Cardiac ventricle fibroblast (primary cell): ENCODE measurements around the gene BMP8B. TPM values are rescaled to one million over a fixed set of nuclear protein-coding genes. Genes with fewer than 3 reads are reported as not detected.

Source experiments
- total RNA-seq: library from RNA; depleted of rRNA; stranded (reverse); fragments of >200 nt; gene quantifications from 2 replicates; pipeline ENCODE4 v1.2.3, GENCODE V29; 2015

The BMP8B gene, protein sequence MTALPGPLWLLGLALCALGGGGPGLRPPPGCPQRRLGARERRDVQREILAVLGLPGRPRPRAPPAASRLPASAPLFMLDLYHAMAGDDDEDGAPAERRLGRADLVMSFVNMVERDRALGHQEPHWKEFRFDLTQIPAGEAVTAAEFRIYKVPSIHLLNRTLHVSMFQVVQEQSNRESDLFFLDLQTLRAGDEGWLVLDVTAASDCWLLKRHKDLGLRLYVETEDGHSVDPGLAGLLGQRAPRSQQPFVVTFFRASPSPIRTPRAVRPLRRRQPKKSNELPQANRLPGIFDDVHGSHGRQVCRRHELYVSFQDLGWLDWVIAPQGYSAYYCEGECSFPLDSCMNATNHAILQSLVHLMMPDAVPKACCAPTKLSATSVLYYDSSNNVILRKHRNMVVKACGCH
- total RNA-seq = 0.06 TPM in 1 of 2 replicates, not detected in the other

DNA sequence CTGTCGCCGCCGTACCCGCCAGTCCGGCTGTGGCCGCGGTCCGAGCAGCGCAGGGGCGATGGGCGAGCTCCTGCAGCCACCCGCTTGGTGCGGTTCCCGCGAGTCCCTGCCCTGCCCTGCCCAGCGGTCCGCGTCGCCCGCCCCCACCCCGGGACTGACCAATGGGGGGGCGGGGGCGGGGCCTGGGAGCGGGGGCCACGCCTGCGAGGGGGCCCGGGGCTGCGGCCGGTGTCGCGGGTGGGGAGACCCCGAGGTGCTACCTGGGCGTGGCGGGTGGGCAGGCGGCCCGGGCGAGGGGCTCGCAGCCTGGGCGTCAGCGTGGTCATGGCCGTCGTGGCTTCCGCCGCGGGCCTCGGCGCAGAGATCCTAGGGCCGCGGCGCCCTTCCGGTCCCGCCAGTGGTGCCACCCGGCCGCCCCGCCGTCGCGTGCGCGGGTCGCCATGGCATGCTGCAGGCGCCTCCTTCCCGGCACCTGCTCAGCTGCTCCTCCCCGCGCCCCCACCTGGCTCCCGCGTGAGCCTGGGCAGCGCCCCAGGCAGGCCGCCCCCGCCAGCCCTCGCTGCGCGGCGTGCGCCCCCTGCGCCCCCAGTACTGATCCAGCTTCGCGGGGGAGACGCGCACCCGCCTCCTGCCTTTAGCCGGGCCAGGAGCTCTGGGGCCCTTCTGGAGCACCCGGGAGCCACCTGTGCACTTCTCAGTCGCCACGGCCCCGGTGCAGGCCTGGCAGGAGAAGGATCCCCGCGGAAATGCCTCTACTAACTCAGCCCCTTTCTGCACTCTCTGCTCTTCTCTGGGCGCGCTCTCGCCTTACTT is at the start of gene BMP8B:
Gene BMP8B (minus strand): TSS at position 108 of the 813 bp plus-strand sequence. CDS start 380 bp downstream, outside the sequence.

DNA sequence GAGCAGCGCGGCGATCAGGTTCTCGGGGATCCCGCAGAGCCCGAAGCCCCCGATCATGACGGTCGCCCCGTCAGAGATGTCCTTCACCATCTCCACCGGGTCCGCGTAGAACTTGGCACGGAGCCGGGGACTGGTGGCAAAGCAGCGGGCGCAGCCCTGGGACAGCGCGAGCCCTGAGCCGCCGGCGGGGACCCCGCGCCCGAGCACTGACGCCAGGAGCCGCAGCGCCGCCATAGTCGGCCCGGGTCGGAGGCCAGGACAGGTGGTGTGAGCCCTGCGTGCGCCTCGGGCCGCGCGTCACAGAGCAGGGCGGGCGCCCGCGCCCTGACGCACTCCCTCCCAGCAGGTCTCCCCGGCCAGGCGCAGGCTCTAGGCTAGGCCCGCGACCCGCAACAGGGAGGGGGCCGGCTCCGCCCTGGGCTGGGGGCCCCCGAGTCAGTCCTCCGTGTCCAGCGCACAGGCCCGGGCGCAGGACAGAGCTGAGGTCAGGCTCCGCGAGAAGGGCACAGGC is 17.6 kb downstream of the BMP8B start, which contains the start of gene OXCT2:
Gene OXCT2 (minus strand): TSS at position 327 of the 511 bp plus-strand sequence. CDS start 93 bp downstream, at position 234.

DNA sequence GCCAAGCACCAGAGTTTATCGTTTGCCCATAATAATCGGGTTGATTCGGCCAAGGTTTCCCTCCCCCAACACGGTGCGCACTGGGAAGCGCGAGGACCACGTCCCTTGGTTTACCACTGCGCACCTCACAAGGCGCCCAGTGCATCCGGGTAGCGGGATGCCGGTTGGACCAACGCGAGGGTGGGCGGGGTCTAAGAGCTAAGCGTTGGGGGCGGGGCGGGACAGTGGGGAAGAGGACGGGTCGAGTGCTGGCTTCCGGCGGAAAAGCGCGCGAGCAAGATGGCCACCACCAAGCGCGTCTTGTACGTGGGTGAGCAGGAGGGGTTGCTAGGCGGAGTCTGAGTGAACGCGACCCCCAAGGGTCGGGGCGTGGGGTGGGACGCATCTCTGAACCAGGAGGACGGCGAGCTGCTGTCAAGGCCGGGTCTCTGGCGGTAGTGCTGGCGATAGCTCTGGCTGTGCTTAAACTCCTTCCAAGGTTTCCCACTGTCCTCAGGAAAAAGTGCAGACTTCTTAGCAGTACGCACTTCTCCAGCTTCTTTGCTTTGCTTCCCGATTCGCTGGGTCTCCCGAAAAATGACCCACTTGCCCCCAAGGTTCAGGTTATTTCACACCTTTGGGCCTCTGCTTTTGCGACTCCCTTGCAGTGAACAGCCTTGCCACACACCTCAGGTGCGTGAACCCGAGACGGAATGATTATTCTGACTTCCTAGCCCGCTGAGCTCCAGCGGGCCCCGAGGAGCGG is 49.9 kb downstream of the BMP8B start, which contains the start of gene PPIE:
Gene PPIE (plus strand): TSS at position 261 of the 745 bp plus-strand sequence. CDS start 19 bp downstream, at position 280.

Other genes starting within 250 kb of the BMP8B start
- 220 and 239 TPM in 2 replicates for gene PABPC4, start 212.1 kb downstream of the BMP8B start, total RNA-seq
- 0.20 and 1.00 TPM in 2 replicates for gene HEYL, start 149.2 kb downstream of the BMP8B start, total RNA-seq
- gene NT5C1A, start 116.8 kb downstream of the BMP8B start, total RNA-seq = not detected in 2 replicates
- gene HPCAL4, start 97.4 kb downstream of the BMP8B start, total RNA-seq = 0.15 TPM in 1 of 2 replicates, not detected in the other
- 28.8 and 31.0 TPM in 2 replicates for gene PPIE, start 50.0 kb downstream of the BMP8B start, total RNA-seq
- 0.12 and 0.49 TPM in 2 replicates for gene OXCT2, start 17.5 kb downstream of the BMP8B start, total RNA-seq
- 15.4 and 16.7 TPM in 2 replicates for gene TRIT1, start 94.6 kb upstream of the BMP8B start, total RNA-seq
- not detected in 2 replicates for gene MYCL, start 113.1 kb upstream of the BMP8B start, total RNA-seq
- 0.62 and 1.1 TPM in 2 replicates for gene MFSD2A, start 166.3 kb upstream of the BMP8B start, total RNA-seq